Measurements from ENCODE around the gene ZBTB7B.

GRCh38 chr1:155042789-155043188 is 40.2 kb downstream of the ZBTB7B start:
- TF ChIP-seq CTCF (IDR thresholded peaks at IDR 0.05) (no peak), EZH2 (IDR thresholded peaks at IDR 0.05; ENCODE audit: borderline replicate concordance, insufficient read depth, low read depth, low read length, poor library complexity, severe bottlenecking) (no peak)
